HTERT RPE-1 (cell line): ENCODE measurements around the gene GRIN3A.

Source experiments
- in situ Hi-C: fragments of 300-500 bp; cut with MboI; formaldehyde crosslinking; loops from 4 replicates; pipeline ENCODE4 v1.14.3; 2020; ENCODE audit warnings: low sequenced_read_pairs

GRIN3A gene

DNA sequence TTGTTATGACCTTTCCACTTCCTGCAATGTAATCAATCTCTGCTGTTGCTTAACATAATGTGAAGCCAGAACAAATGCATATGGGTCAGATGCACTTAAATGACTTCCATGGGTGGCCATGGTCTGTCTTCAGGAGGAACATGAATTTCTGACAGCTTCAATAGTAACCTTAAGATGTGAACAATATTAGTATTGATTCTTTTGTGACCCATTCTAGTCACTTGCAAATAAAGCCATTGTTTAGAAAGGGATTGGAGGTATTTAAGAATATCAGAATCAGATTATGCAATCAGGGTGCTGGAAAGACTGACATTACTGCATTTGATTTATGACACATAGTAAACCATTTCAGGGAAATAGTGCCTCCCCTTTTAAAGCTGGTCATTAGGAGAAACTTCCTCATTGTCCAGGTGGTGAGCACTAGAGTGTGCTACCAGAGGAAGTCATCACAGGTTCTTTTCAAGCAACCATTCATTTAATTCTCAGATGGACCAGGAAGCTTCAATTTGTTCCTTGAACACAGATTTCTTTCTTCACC lies 32.1 kb downstream of the GRIN3A start:
- in situ Hi-C loops = no loop called here

DNA sequence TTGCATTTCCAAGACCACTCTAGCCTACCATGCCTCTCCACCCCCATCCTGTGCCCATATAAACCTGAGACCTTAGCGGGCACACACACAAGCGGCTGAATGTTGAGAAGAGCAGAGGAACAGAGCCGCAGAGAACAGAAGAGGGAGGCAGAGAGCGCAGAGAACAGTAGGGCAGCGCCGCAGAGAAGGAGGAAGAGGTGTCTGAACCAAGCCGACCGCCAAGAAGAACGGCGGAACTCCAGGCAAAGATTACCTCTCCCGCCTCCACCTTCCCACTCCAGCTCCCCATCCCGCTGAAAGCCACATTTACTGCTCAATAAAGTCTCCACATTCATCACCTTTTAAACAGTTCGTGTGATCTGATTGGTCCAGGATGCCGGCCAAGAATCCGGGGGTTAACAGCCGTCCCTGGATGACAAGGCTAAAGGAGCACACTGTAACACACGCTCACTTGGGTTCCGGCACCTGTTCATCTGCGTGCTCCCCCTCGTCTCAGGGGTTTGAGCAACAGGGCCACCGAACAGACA lies 33.2 kb downstream of the GRIN3A start:
- in situ Hi-C loops = no loop called here

- in situ Hi-C loops = no loop called here
These were observed 36.2 kb downstream of the GRIN3A start for GRCh38 chr9:101702257-101702656.

- in situ Hi-C loops = no loop called here
These were observed 44.7 kb downstream of the GRIN3A start for GRCh38 chr9:101693546-101694336.

- in situ Hi-C loops = no loop called here
These were observed 46.8 kb downstream of the GRIN3A start for GRCh38 chr9:101691657-101692056.

GRCh38 chr9:101689039-101689438 lies 49.4 kb downstream of the GRIN3A start:
- in situ Hi-C loops = no loop called here

GRCh38 chr9:101684665-101685064 lies 53.8 kb downstream of the GRIN3A start:
- in situ Hi-C loops = no loop called here

DNA sequence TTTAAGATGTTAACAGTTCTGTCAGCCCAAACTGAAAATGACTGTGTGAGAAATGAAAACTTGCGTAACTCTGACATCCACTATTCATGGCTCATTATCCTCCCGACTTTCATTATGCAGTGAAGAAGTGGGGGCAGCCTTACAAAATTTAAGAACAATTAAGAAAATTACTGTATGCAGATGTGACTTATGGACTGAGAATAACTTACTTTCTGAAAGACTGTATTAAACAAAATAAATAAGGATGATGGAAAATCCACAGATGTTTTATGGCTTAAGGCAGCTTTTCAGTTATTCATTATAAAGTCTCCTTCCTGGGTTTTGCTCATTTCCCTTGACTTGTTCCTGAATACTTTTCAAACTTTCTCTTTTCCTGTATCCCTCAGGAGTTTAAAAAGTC lies 55.2 kb downstream of the GRIN3A start:
- in situ Hi-C loops = no loop called here

GRCh38 chr9:101677861-101678260 lies 60.6 kb downstream of the GRIN3A start:
- in situ Hi-C loops = no loop called here

DNA sequence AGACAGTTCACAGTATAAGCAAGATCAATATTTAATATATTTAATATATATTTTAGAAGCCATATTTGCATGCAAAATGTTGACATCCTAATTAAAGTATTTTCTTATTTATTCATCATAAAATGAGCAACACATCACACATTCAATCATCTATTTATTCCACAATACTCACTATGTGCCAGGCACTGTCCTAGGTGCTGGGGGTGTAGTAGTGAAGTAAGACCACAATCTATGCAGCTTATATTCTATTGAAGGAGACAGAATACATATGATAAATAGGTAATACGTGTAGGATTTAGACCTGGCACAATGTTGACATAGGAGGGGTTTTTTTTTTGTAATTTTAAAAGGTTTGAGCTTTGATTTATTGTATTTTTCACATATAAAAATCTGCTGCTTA lies 63.1 kb downstream of the GRIN3A start:
- in situ Hi-C loops = no loop called here

- in situ Hi-C loops = no loop called here
These were observed 64.3 kb downstream of the GRIN3A start for GRCh38 chr9:101674165-101674564.

DNA sequence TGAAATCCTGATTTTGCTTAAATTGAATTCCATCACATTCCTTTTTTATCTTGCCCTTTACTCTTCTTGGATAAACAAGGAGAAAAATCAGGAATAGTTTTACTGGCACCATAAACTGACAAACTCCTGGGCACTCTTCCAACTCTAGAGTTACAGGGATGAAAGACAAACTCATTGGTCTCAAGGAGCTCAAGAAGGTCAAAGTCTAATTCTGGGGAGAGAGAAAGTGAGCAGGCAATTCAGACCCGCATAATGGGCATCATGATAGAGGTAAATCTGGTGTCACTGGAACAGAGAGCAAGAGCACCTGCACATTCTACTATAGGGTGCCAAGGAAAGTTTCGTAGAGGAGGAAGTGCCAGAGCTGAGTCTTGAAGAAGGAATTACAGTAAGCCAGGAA lies 64.8 kb downstream of the GRIN3A start:
- in situ Hi-C loops = no loop called here

DNA sequence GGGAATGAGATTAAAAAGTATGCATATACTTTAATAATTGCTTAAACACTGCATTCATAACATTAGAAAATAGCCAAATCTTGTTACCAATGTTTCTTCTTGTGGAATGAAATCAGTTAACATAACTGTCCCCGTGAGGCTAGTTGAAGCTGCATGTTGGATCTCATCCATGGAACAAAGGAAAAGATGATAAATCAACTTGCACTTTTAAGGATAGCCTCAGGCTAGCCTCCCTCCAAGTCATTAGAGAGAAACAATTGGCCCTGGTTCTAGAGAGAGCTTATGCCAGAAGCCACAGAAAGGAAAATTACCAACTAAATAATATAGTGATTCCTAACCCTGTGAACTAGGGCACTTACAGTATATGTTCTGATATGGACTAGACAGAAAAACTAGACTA lies 66.9 kb downstream of the GRIN3A start:
- in situ Hi-C loops = no loop called here

- in situ Hi-C loops = no loop called here
These were observed 70.0 kb downstream of the GRIN3A start for GRCh38 chr9:101668421-101668820.

GRCh38 chr9:101664453-101664852 lies 74.0 kb downstream of the GRIN3A start:
- in situ Hi-C loops = no loop called here

GRCh38 chr9:101652601-101653175 lies 85.8 kb downstream of the GRIN3A start:
- in situ Hi-C loops = no loop called here

GRCh38 chr9:101650142-101650541 lies 88.3 kb downstream of the GRIN3A start:
- in situ Hi-C loops = no loop called here

GRCh38 chr9:101648493-101648892 lies 90.0 kb downstream of the GRIN3A start:
- in situ Hi-C loops = no loop called here

DNA sequence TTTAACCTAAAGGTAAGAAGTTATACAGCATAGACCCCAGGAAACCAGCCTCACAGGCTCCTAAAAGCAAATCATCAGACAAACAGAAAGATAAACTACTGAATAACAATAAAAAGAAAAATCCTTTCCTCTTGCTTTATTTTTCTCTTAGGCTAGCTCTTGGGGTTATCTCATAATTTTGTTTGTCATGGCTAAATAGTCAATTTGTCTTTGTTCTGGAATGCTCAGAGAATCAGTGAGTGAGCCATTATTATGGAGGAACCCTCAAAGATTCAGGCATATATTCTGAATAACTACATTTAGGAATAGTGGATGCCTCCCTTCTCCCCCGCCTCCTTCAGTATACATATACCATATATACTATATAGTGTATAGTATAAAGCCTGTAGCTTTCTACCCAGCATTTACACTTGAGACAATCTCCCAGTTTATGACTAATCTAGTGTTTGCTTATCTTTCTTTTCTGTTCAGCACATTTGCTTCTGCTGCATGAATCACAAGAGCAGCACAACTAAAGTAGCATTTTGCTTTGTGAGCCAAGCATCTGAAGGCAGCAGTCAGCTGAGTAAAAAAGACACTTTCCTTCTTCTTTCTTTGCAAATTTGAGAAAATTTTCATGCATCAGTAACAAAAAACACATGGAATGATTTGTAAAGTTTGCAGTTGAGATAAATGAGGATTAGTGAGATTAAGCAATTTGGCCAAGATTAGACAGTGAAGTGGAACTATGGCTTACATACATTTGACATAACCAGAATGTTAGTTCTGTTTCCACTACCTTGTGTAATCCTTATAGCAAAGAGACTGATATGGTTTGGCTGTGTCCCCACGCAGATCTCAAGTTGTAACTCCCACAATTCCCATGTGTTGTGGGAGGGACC lies 98.4 kb downstream of the GRIN3A start:
- in situ Hi-C loops = no loop called here

DNA sequence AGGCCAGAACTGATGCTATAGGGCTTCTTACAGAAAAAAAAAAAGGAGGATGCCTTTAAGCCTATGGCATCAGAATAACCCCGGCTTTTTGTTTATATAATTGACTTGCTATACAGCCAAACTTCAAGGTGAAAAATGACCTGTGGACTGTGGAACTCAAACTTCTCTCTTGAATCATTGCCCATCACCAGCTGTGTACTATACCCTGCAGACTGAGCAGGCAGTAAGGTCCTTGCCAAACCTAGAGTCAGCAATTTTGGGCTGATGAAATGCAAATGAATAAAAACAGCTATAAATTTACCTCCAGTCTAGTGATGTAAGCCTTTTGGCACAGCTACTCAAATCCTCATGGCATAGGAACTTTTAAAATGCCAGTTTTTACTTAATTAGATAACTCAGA lies 99.1 kb downstream of the GRIN3A start:
- in situ Hi-C loops = no loop called here

- in situ Hi-C loops = no loop called here
These were observed 102.2 kb downstream of the GRIN3A start for GRCh38 chr9:101636247-101636646.
